Embryonic facial prominence (tissue), 1 donor: ENCODE data around the gene TMEM131.

Experiments
- DNase-seq: peaks from one replicate; pipeline ENCODE4 v3.0.0-alpha.2; 2016; ENCODE audit errors: extremely low spot score

The TMEM131 gene

DNA sequence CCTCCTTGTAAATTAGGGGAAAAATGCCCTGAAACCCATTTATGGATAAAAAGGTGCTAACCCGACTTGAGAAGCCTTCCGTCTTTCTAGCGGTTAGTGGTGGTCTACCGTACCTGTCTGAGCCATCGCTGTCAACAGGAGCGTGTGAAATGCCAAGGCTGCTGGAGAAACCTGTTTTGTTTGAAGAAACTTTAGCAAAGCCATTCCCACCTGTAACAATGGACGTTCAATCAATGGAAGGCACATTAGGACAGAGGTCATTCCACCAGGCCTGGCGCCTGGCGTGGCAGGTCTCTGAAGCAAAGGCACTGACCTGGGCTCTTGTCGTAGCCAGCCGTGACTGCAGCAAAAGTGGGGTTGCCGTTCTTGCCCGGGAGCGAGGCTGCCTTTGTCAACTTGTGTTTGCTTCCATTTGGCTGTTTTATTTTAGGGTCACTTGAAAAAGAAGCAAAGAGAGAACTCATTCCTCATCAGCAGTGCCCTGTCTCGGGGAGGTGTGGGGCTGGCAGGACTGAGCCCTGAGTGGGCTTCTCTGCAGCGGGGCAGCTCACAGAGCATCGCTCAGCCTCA, 235.2 kb downstream of the TMEM131 start:
- no peak for DNase-seq

DNA sequence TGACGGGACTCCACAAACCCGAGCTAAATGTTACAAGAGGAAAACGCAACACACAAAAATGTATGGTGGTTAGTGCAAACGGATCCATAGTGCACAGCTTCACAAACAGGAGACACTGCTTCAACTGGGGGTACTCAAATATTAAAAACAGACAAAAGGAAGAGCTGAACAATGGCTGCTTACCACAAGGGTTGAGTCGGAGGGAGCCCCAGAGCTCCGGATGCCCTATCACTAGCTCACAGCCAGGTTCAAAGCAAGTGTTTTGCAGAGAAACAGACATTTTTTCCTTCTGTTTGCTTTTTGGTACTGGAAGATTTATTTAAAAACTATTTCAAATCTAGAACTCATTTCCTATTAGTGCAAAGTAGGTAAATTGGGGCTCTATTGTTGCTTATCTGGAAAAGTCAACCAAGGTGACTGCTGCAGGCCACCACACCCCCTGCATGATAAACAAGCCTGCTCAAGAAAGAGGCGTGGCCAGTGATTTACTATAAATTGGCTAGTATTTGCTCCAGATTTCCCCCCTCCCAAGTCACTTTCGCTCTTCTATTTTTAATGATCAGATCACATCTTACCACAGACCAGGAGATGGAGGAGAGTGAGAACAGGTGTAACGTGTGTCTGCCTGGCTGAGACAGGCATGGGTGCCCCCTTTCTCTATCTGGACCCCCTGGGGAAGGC, 235.9 kb downstream of the TMEM131 start:
- DNase-seq, result no peak

DNA sequence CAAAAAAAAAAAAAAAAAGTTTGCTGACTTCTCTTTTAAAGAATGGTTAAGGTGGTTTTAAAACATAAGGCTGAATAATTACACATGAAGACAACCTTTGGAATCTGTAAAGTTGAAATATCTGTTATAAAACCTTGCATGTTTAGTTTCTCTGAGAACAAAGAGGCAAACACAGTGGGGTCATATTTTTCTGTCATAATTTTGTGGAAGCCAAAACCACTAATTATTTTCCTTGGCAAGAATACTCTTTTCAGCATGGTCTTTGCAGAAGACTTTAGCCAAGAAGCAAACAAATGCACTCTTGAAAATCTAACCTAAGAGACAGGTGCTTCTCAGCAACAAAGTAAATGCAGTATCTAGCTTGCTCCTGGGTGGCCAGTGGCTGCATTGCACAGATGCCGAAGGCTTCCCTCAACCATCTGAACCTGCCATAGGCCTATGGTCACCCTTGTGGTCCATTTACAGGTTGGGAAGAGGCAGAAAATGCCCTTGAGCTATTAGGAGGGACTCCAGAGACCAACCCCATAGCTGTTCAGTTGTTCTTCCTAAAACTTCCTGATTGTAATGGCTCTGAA, 237.5 kb downstream of the TMEM131 start:
- no peak for DNase-seq

DNA sequence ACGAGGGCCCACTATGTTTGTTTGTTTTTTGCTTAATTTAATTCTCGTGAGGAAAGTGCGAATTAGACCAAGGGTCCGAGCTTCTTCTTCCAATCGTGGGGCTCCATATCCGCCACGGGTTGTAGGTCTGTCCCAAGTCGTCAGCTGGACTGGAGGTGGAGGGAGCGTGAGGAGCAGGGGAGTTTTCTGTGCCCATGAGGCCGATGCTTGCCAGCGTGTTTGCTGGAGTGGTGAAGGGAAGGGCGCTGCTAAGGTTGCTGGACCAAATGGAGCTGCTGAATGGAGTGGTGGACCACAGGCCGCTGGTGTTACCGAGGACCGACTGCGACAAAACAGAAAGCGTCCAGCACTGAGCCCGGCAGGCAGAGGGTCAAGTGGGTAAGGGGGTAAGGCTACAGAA, 238.7 kb downstream of the TMEM131 start:
- no peak for DNase-seq

DNA sequence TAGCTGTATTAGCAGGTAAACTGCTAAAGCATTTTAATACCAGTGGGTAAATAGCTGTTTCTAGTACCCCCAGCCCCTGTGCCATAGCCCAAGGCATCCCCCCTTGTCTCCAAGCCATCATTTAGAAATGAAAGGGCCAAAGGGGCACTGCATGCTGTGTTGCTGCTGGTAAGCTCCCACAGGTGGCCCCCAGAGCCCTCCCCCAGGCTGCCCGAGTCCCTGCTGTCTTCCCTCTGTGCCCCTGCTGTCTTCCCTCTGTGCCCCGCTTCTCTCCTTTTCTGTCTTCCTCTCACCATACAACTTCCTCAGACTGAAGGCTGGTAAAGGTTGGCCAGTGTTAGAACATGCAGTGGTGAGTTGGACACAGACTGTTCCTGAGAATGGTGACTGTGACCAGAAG, 240.3 kb downstream of the TMEM131 start:
- DNase-seq, result no peak

DNA sequence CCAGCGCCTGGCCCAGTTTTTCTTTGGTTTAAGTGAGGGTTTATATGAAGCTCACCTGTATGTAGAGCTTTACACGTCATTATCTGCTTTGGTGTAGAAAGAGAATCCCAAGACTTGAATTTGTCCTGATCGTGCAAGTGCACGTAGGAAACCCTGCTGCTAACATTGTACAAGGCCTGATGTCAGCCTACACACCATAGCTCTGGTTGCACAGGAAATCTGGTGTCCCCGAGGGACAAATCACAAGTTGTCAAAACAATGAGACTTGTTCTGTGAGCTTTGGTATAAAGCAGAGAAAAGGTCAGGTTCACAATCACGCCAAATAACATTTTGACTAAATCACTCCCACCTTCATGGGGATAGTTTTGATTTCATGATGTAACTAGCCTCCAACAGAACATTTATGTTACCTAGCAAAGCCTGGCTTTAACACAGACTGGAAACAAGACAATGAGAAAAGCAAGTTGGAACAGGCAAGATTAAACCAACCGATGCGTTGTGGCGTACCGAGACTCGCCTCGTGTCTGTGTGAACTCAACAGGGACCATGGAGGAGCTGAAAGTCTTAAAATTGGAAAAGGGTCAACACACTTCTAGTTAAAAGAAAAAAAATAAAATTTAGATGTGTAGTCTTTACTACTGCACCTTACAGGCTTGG, 240.9 kb downstream of the TMEM131 start:
- DNase-seq, result no peak

DNA sequence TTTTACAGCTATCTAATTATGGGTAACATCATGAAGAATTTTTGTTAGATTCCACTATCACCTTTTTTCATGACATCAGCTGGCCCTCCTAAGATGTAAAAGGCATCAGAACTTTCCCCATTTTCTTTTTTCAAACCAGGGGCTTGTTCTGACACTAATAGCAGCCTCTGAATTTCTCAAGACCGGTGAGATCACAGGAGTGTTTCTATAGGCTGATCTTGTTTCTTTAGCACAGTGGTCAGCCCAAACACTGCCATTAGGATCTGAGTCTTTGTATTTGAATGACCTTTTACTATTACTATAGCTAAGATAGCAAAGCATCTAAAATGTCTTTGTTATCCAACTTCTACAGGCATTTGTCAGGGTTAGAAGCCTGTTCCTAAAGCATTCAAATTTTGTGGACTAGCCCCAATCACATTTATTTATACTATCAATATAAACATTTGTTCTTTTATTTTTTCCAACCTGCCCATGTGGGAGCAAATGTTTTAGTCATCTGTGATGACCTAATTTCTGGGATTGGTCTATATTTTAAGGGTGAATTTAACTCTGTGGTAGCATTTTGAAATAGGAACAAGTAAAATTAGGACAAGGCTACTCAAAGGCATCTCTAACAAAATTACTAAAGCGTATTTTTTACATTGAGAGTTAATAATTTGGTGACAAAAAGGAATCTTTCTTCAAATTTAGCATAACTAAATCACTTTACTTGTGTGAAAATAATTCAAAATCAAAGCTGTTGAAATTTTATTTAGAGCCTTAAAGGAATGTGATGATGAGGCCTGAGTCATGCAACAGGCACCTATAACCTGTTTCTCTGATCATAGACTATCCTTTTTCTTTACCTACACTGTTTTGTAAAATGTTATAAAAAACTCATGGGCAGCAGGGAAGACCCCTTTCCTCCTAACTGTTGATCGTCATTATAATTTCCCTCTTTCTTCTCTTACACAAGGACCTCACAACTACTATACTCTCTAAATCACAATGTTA, 243.1 kb downstream of the TMEM131 start:
- no peak for DNase-seq

DNA sequence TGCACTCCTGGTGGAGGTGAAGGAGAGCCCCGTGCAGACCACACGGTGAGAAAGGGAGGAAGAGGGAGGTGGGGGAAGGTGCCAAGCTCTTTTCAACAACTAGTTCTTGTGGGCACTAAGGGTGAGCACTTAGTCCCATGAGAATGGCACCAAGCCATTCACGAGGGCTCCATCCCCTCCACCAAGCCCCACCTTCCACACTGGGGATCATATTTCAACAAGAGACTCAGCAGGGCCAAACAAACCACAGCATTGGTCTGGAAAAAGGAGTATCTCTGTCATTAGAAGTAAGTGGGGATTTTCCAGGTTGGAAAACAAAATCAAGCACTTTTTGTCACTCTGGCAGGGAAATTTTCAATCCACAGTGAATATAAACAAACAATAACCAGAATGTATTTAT, 244.0 kb downstream of the TMEM131 start:
- no peak for DNase-seq

DNA sequence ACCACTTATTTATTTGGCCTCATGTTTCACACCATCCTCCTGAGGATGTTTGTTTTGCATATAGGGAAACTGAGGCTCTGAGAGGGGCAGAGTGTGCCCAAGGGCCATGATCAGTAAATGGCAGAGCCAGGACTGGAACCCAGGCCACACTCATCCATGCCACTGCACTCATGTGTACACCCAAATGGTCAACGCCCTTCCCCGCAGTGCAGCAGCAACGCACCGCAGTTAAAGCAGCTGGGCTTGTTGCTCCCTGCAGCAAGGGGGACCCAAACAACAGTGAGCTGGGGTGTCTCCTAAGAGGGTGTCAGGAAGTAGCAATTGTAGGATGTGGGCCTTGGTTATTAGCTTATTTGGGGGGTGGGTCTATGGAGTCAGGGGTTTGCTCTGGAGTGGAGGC, 245.7 kb downstream of the TMEM131 start:
- DNase-seq, result no peak

DNA sequence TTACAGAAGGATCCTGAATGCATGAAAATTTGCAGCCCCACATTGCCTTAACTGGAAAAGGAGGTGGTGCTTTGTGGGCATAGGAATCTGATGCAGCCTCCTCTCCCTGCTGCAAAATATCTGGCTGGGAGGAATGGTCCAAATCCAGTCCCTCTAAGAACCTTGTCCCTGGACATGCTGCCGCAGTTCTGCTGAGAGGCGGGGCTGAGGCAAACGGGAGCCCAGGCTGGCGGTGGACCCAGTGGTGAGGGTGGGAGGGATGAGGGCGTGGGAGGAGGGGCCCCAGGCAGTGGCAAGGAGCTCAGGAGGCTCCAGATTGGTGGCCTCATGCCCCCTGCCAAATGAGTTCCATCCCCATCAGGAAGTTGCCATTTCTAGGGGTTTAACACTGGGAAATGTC, 246.2 kb downstream of the TMEM131 start:
- DNase-seq, result no peak

DNA sequence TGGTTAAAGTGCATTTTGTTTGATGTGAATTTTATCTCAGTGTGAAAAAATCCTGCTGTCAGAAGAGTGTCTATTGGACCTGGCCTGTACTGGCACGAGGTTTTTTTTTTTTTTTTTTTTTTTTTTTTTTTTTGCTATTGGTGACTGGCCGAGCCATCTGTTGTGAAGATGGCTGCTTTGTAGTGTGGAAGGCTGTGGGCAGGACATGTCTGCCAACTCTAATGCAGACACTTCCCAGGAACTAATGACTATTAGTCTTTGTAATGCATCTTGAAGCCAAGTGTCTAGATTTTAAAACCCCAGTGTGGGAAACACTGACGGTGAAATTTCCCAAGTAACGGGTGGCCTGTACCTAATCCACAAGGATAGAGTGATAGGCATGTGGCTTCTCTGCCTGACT, 248.0 kb downstream of the TMEM131 start:
- DNase-seq, result no peak

DNA sequence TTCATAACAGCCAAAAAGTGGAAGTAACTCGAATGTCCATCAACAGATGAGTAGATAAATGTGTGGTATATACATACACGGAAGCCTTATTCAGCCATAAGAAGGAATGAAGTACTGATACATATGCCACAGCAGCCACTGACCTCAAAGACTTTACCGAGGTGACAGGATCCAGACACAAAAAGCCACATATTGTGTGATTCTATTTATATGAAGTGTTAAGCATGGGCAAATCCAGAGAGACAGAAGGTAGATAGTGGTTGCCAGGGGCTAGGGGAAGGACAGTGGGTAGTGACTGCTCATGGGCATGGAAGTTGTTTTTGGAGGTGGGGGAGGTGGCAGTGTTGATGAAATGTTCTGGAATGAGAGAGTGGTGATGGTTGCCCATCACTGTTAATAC, 248.5 kb downstream of the TMEM131 start:
- DNase-seq, result no peak

DNA sequence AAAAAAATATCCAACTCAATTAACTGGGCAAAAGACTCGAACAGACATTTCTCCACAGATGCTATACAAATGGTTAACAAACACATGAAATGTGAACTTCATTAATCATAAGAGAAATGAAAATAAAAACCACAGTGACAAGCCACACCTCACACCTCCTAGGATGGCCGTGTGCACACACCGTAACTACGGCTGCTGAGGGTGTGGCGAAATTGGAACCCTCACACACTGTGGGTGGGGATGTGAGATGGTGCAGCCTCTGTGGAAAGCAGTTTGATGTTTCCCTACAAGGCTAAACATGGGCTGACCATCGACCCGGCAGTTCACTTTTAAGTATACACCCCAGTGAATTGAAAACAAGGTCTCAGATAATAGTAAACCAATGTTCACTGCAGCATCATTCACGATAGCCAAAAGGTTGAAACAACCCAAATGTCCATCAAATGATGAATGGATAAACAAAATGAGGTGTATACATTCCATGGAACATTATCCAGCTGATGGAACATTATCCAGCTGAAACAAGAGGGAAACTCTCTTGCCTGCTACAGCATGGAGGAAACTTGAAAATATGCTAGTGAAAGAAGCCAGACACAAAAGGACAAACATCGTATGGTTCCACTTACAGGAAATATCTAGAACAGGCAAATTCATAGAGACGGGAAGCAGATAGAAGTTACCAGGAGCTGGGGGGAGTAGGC, 250.1 kb downstream of the TMEM131 start:
- DNase-seq, result no peak

DNA sequence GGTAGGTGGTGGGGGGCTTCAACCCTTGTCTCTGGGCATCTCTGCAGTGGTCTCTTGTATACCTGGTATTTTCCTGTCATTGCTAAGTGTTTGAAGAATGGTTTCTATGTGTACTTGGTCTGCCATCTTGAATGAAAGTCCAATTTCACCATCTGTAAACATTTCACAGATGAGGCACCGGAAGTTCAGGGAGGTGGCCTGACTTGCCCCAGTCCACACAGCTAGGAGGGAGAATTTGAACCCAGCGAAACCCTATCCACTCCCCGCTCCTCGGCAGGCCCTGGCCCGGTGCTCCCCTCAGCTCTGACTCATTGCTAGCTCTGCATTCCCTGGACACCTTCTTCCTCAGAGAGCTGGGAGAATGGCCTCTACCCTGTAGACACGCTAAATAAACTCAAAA, 251.8 kb downstream of the TMEM131 start:
- no peak for DNase-seq

DNA sequence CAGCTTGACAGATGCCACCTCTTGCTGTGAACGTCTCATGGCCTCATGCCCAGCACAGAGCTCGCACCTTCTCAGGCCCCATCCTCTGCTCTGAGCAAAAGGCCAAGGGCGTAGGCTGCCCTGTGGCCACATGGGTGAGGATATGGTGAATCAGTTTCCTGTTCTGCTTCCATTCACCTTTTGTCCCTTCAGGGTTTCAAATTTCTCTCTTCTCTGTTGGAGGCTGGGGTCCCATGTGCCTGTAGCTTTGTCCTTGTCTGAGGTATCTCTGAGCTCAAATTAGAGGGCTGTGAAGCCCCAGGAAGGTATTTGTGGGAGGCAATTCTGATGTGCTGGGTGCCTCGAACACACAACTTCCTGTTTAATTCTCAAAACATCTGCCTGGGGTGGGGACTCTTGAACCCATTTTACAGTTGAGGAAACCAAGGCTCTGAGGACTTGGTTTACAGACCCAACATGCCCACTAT, 253.3 kb downstream of the TMEM131 start:
- DNase-seq, result no peak

DNA sequence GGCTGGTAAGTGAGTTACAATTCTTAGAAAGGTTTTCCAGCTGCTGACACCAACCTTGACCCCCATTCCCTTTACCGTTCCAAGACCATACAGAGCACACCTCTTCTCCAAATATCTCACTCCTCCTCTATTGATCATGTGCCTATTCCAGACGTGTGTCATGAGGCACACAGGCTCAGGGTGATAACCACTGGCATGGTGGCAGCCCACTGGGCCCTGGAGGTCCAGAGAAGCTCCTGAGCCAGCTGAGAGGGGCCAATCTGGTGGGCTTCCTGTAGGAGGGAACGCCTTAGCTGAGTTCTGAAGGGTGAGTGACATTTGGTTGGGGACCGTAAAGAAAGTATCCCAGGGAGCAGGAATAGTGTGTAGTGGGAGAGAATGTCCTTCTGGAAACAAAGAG, 254.1 kb downstream of the TMEM131 start:
- DNase-seq, result no peak

DNA sequence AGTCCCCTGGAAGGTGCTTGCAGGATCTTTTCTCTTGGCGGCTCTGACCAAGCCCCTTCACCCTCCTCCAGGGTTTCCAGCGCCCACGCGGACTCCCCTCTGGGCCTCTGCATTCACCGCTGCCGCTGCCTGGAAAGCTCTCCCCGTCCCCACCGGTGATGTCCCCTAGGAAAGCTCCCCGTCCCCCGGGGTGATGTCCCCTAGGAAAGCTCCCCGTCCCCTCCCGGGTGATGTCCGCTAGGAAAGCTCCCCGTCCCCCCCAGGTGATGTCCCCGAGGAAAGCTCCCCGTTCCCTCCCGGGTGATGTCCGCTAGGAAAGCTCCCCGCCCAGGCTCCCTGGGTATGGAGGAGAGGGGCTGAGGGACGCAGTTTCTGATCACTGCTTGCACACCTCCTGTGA, 254.5 kb downstream of the TMEM131 start:
- no peak for DNase-seq

DNA sequence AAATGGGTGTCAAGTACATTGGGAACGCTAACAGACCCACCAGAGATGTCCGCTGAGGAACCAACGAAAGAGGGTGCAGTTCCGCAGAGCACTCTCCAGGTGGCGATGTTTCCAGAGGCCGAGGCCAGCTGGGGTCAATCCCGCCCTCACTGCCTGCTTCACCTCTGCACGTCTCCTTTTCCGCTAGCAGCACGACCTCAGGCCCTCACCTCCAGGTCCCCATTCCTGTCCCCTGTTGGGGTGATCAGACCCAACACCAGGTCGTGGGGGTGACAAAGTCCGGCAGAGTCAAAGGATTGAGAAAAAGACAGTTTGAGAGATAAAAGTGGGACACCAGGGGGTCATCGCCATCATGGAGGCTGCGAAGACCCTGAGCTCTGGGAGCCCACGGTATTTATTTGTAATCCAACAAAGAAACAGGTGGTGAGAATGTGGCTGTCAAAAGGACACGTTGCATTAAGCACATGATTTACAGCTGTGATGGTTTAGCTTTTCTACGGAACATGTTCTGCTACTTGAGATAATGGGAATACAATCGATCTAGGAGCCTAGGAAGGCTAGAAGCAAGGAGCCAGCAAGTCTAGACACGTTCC, 255.1 kb downstream of the TMEM131 start:
- DNase-seq, result no peak

DNA sequence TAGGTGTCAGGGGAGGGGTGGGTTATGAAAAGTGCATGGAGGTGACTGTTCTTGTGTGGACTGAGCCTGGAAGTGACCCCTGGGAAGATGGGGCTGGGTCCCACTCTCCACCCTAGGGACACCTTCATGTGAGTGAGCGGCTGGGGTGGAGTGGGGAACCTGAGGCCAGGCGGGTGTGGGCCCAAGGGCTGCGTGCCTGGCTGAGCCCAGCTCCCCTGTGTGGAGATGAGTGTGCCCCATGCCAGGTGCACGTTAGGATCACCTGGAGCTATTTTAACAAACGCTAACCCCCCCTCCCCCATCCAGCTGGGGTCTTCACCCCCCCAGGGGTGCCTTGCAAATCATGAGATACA, 255.9 kb downstream of the TMEM131 start:
- DNase-seq, result no peak

DNA sequence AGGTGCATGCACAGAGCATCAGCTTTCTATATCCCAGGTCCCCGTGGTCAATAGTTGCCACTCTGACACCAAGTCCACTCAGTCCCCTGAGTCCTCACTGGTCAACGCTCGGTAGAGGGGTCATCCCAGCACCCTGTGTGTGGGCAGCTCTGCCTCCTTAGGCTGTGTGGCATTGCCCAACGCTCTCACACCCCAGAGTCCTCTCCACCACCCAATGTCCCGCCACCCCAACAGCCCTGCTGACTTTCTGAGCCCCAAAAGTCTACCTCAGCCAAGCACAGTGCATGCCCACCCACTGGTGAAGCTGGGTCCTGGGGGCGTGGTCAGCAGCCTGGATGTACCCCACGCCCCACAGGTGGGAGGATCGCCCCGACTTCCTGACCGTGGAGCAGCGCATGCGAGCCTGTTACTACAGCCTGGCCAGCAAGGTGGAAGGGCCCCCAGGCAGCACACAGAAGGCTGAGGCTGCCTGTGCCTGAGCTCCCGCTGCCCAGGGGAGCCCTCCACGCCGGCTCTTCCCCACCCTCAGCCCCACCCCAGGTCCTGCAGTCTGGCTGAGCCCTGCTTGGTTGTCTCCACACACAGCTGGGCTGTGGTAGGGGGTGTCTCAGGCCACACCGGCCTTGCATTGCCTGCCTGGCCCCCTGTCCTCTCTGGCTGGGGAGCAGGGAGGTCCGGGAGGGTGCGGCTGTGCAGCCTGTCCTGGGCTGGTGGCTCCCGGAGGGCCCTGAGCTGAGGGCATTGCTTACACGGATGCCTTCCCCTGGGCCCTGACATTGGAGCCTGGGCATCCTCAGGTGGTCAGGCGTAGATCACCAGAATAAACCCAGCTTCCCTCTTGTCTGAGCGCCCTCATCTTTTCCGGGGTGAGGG, 256.5 kb downstream of the TMEM131 start:
- DNase-seq, result no peak
